Panc1 (cell line): ENCODE measurements around the gene CREB5. TPM values are rescaled to one million over a fixed set of nuclear protein-coding genes. Genes with fewer than 3 reads are reported as not detected.

Experiments
- ATAC-seq: fragments of 200-7000 bp; cut with Tn5 transposase; 2 replicates; pipeline ENCODE4 v1.9.1; 2020; ENCODE audit warnings: mild to moderate bottlenecking, moderate library complexity
- BruUV-seq: library from RNA; stranded (reverse); fragments of 400-500 nt; replicated peaks from 2 replicates; lab custom pipeline; 2021; lab: Mats Ljungman, UMichigan
- CTCF ChIA-PET: fragments of 300-600 bp; sonication (Branson Sonifier 250); formaldehyde crosslinking; loops from one replicate; lab custom pipeline; 2022; ENCODE audit warnings: antibody characterized with exemption; lab: Charles Lee
- POLR2A ChIA-PET: fragments of 300-600 bp; sonication (Branson Sonifier 250); formaldehyde crosslinking; loops from one replicate; lab custom pipeline; 2022; ENCODE audit warnings: antibody characterized with exemption; lab: Charles Lee
- DNase-seq: peaks from one replicate; pipeline ENCODE4 v3.0.0-alpha.2; 2010; ENCODE audit warnings: low read depth, low spot score
- H3K27ac ChIP-seq: 2 replicates; pipeline ENCODE4 v1.5.1; 2011; ENCODE audit warnings: mild to moderate bottlenecking, low read length, inconsistent platforms
- H3K27me3 ChIP-seq: fragments of 200-500 bp; sonication (Bioruptor generic); 2 replicates; pipeline ENCODE4 v1.6.0; 2014; ENCODE audit warnings: low read length, inconsistent platforms; ENCODE audit not compliant: control insufficient read depth, insufficient read depth
- H3K36me3 ChIP-seq: fragments of 200-500 bp; sonication (Bioruptor generic); 2 replicates; pipeline ENCODE4 v1.5.1; 2014; ENCODE audit warnings: inconsistent platforms, mild to moderate bottlenecking, low read length, moderate library complexity; ENCODE audit not compliant: control insufficient read depth, insufficient read depth
- H3K4me1 ChIP-seq: 2 replicates; pipeline ENCODE4 v1.5.1; 2011; ENCODE audit warnings: inconsistent platforms, mild to moderate bottlenecking, low read length, moderate library complexity; ENCODE audit not compliant: control insufficient read depth, insufficient read depth
- H3K4me3 ChIP-seq, 2 experiments: 2 replicates each; pipeline ENCODE4 v1.5.1; 2011 to 2012; ENCODE audit warnings: low read depth in 2 of 2, low read length in 2 of 2, mild to moderate bottlenecking in 2 of 2, inconsistent platforms in 1 of 2, moderate library complexity in 1 of 2
- H3K9me3 ChIP-seq: fragments of 200-500 bp; sonication (Bioruptor generic); 2 replicates; pipeline ENCODE4 v1.5.1; 2014; ENCODE audit warnings: low read depth, mild to moderate bottlenecking, inconsistent platforms, low read length, moderate library complexity; ENCODE audit not compliant: control insufficient read depth, insufficient read depth
- POLR2AphosphoS5 ChIP-seq: IDR thresholded peaks from 2 replicates; pipeline ENCODE4 v1.6.1; 2012; ENCODE audit warnings: mild to moderate bottlenecking, low read depth, low read length, moderate library complexity
- REST ChIP-seq, 2 experiments: IDR thresholded peaks; 2 replicates each; pipeline ENCODE4 v1.6.1; 2011 to 2012; ENCODE audit warnings: low read depth in 2 of 2, control low read depth in 1 of 2, low read length in 1 of 2, mild to moderate bottlenecking in 1 of 2, moderate library complexity in 1 of 2; ENCODE audit not compliant: insufficient read depth in 1 of 2
- SIN3A ChIP-seq: IDR thresholded peaks from 2 replicates; pipeline ENCODE4 v1.6.1; 2012; ENCODE audit warnings: low read depth, mild to moderate bottlenecking, low read length, moderate library complexity, borderline replicate concordance; ENCODE audit not compliant: insufficient read depth
- TCF7L2 ChIP-seq: IDR thresholded peaks from 2 replicates; pipeline ENCODE4 v1.6.1; 2011; ENCODE audit warnings: mild to moderate bottlenecking, low read depth, low read length, inconsistent platforms
- in situ Hi-C: cut with HindIII; loops from 2 replicates; pipeline ENCODE4 v1.10.0; 2016; ENCODE audit warnings: low sequenced_read_pairs, low pct_unique_long_range_greater_than_20kb
- intact Hi-C: fragments of 100-400 bp; cut with micrococcal nuclease; formaldehyde crosslinking; loops from one replicate; pipeline ENCODE4 v1.10.0; 2022; ENCODE audit not compliant: unreplicated experiment
- total RNA-seq: library from RNA; stranded (reverse); gene quantifications from one replicate; pipeline ENCODE4 v1.2.1, GENCODE V29; 2021; ENCODE audit not compliant: unreplicated experiment
- TF ChIP-seq, protein P1 (sequence below): fragments of 450-650 bp; IDR thresholded peaks from 2 replicates; pipeline ENCODE4 v1.5.1; 2017; ENCODE audit warnings: mild to moderate bottlenecking

CREB5 gene
- total RNA-seq, 1 experiment from 2014 or later = 3.1 TPM

GRCh38 chr7:28423112-28423511 lies 10.8 kb downstream of the CREB5 start:
- no peak for DNase-seq
- no TSS peak for BruUV-seq
- Histone ChIP-seq H3K4me3 (no peak overlapping the region), H3K4me1 (no peaks in the 10 kb centered on the region), H3K27ac (no peak overlapping the region), H3K36me3 (no peaks in the 10 kb centered on the region), H3K27me3 (peaks cover 10% of the 10 kb centered on the region), H3K9me3 (no peaks in the 10 kb centered on the region)
- POLR2A ChIA-PET = no interaction called here
- intact Hi-C loops (no loop called here), in situ Hi-C loops (no loop called here)
- TF ChIP-seq SIN3A (no peak), POLR2AphosphoS5 (no peak), REST (IDR thresholded peaks at IDR 0.05; ENCODE audit: insufficient read depth in 1 of 2, low read depth in 2 of 2, low read length in 1 of 2) (no peak), TCF7L2 (no peak)
- TF ChIP-seq, protein P1, sequence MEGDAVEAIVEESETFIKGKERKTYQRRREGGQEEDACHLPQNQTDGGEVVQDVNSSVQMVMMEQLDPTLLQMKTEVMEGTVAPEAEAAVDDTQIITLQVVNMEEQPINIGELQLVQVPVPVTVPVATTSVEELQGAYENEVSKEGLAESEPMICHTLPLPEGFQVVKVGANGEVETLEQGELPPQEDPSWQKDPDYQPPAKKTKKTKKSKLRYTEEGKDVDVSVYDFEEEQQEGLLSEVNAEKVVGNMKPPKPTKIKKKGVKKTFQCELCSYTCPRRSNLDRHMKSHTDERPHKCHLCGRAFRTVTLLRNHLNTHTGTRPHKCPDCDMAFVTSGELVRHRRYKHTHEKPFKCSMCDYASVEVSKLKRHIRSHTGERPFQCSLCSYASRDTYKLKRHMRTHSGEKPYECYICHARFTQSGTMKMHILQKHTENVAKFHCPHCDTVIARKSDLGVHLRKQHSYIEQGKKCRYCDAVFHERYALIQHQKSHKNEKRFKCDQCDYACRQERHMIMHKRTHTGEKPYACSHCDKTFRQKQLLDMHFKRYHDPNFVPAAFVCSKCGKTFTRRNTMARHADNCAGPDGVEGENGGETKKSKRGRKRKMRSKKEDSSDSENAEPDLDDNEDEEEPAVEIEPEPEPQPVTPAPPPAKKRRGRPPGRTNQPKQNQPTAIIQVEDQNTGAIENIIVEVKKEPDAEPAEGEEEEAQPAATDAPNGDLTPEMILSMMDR = no peak
- no peak for ATAC-seq
- CTCF ChIA-PET = no interaction called here

GRCh38 chr7:28423918-28424514 lies 11.7 kb downstream of the CREB5 start:
- ChIA-PET CTCF (no interaction called here), POLR2A (no interaction called here)
- in situ Hi-C loops (no loop called here), intact Hi-C loops (no loop called here)
- Histone ChIP-seq H3K4me1 (no peaks in the 10 kb centered on the region), H3K4me3 (no peak overlapping the region), H3K9me3 (no peaks in the 10 kb centered on the region), H3K27ac (no peak overlapping the region), H3K36me3 (no peaks in the 10 kb centered on the region), H3K27me3 (peaks cover 8% of the 10 kb centered on the region)
- no TSS peak for BruUV-seq
- TF ChIP-seq TCF7L2 = no peak
- no peak for TF ChIP-seq SIN3A
- no peak for TF ChIP-seq REST (IDR thresholded peaks at IDR 0.05; ENCODE audit: insufficient read depth in 1 of 2, low read depth in 2 of 2, low read length in 1 of 2)
- TF ChIP-seq, protein P1 = no peak
- no peak for TF ChIP-seq POLR2AphosphoS5
- DNase-seq = no peak
- ATAC-seq = no peak
